GM23338 (cell line): ENCODE data around the gene RAC3. TPM values are rescaled to one million over a fixed set of nuclear protein-coding genes. Genes with fewer than 3 reads are reported as not detected.

ENCODE experiments used
- ATAC-seq: fragments of 200-7000 bp; cut with Tn5 transposase; 3 replicates; pipeline ENCODE4 v1.9.1; 2020
- DNase-seq: peaks from one replicate; pipeline ENCODE4 v3.0.0-alpha.2; 2015; ENCODE audit warnings: low spot score
- H2AFZ ChIP-seq: fragments of 200-600 bp; sonication (generic); 2 replicates; pipeline ENCODE4 v1.8.0; 2016; ENCODE audit warnings: antibody characterized with exemption, mild to moderate bottlenecking, moderate library complexity
- H3F3A ChIP-seq: fragments of 200-600 bp; sonication (generic); replicated peaks from 2 replicates; pipeline ENCODE4 v1.8.0; 2017; ENCODE audit warnings: antibody characterized with exemption, mixed run types, low read depth
- H3K27ac ChIP-seq: fragments of 200-600 bp; sonication (generic); 2 replicates; pipeline ENCODE4 v1.6.1; 2016; ENCODE audit warnings: low read depth
- H3K27me3 ChIP-seq: fragments of 200-600 bp; sonication (generic); 2 replicates; pipeline ENCODE4 v1.8.0; 2016; ENCODE audit warnings: mild to moderate bottlenecking, mixed run types, moderate library complexity; ENCODE audit not compliant: insufficient read depth
- H3K36me3 ChIP-seq: fragments of 200-600 bp; sonication (generic); 2 replicates; pipeline ENCODE4 v1.8.0; 2016; ENCODE audit warnings: mild to moderate bottlenecking; ENCODE audit not compliant: insufficient read depth
- H3K4me1 ChIP-seq: fragments of 200-600 bp; sonication (generic); 2 replicates; pipeline ENCODE4 v1.8.0; 2016; ENCODE audit warnings: mild to moderate bottlenecking, moderate library complexity; ENCODE audit not compliant: insufficient read depth
- H3K4me2 ChIP-seq: fragments of 200-600 bp; sonication (generic); 2 replicates; pipeline ENCODE4 v1.7.1; 2017; ENCODE audit warnings: mixed run types
- H3K4me3 ChIP-seq: fragments of 200-600 bp; sonication (generic); 2 replicates; pipeline ENCODE4 v1.6.1; 2016; ENCODE audit warnings: mixed run types
- H3K79me2 ChIP-seq: fragments of 200-600 bp; sonication (generic); replicated peaks from 2 replicates; pipeline ENCODE4 v1.8.0; 2017; ENCODE audit warnings: mild to moderate bottlenecking; ENCODE audit not compliant: insufficient read depth
- H3K9me2 ChIP-seq: fragments of 200-600 bp; sonication (generic); 2 replicates; pipeline ENCODE4 v1.8.0; 2017; ENCODE audit not compliant: insufficient read depth
- H4K20me1 ChIP-seq: fragments of 200-600 bp; sonication (generic); replicated peaks from 2 replicates; pipeline ENCODE4 v1.8.0; 2017; ENCODE audit warnings: mild to moderate bottlenecking; ENCODE audit not compliant: insufficient read depth
- H3K27ac Mint-ChIP-seq: 2 replicates; pipeline ENCODE4 v1.8.0; 2020; ENCODE audit warnings: inconsistent platforms, mild to moderate bottlenecking, moderate library complexity, mixed read lengths
- H3K27me3 Mint-ChIP-seq: 3 replicates; pipeline ENCODE4 v1.8.0; 2022; ENCODE audit warnings: low read depth, mild to moderate bottlenecking, moderate library complexity, mixed read lengths, inconsistent platforms; ENCODE audit not compliant: insufficient read depth, poor library complexity
- H3K36me3 Mint-ChIP-seq: 3 replicates; pipeline ENCODE4 v1.8.0; 2021; ENCODE audit warnings: low read depth, mild to moderate bottlenecking, inconsistent platforms, moderate library complexity, mixed read lengths
- H3K4me1 Mint-ChIP-seq: 3 replicates; pipeline ENCODE4 v1.8.0; 2020; ENCODE audit warnings: mild to moderate bottlenecking, inconsistent platforms, mixed read lengths
- H3K4me3 Mint-ChIP-seq: 3 replicates; pipeline ENCODE4 v1.8.0; 2021; ENCODE audit warnings: moderate library complexity, mild to moderate bottlenecking, inconsistent platforms, mixed read lengths
- H3K9me3 Mint-ChIP-seq: 3 replicates; pipeline ENCODE4 v1.8.0; 2020; ENCODE audit warnings: moderate library complexity, mild to moderate bottlenecking, inconsistent platforms, mixed read lengths
- CREB1 ChIP-seq: fragments of 250-450 bp; sonication (Bioruptor Pico); IDR thresholded peaks from 2 replicates; pipeline ENCODE4 v1.5.0; 2020; ENCODE audit warnings: low read depth, mild to moderate bottlenecking, moderate library complexity
- EZH2 ChIP-seq: fragments of 200-600 bp; sonication (generic); IDR thresholded peaks from one replicate; pipeline ENCODE4 v1.8.0; 2017; ENCODE audit warnings: antibody characterized with exemption, mild to moderate bottlenecking, low read depth; ENCODE audit not compliant: unreplicated experiment
- EZH2phosphoT487 ChIP-seq: fragments of 200-600 bp; sonication (generic); IDR thresholded peaks from one replicate; pipeline ENCODE4 v1.8.1; 2018; ENCODE audit warnings: antibody characterized with exemption; ENCODE audit not compliant: unreplicated experiment
- JUNB ChIP-seq: IDR thresholded peaks from one replicate; pipeline ENCODE4 v1.6.1; 2016; ENCODE audit warnings: antibody characterized with exemption; ENCODE audit not compliant: unreplicated experiment
- NANOG ChIP-seq: IDR thresholded peaks from 2 replicates; pipeline ENCODE4 v1.6.1; 2016; ENCODE audit warnings: antibody characterized with exemption, borderline replicate concordance
- POLR2AphosphoS5 ChIP-seq: IDR thresholded peaks from 2 replicates; pipeline ENCODE4 v1.6.1; 2016; ENCODE audit warnings: antibody characterized with exemption, low read depth
- STAT1 ChIP-seq: IDR thresholded peaks from one replicate; pipeline ENCODE4 v1.6.1; 2016; ENCODE audit warnings: antibody characterized with exemption; ENCODE audit not compliant: unreplicated experiment
- ZNF114 ChIP-seq: fragments of 250-450 bp; sonication (Bioruptor Pico); IDR thresholded peaks from 2 replicates; pipeline ENCODE4 v1.5.0; 2020; ENCODE audit warnings: mild to moderate bottlenecking, moderate library complexity
- ZNF331 ChIP-seq: fragments of 250-450 bp; sonication (Bioruptor Pico); IDR thresholded peaks from 2 replicates; pipeline ENCODE4 v1.5.0; 2020; ENCODE audit warnings: low read depth, mild to moderate bottlenecking, moderate library complexity
- polyA plus RNA-seq: library from polyadenylated mRNA; unstranded; fragments of >200 nt; fragmentation: Nextera tagmentation; extraction: Ambion mirVana; gene quantifications from 2 replicates; pipeline ENCODE4 v1.2.1, GENCODE V29; 2016
- total RNA-seq: library from RNA; depleted of rRNA; stranded (reverse); fragments of >200 nt; shearing (Covaris generic); gene quantifications from 2 replicates; pipeline ENCODE4 v1.2.3, GENCODE V29; 2014
- TF ChIP-seq, protein P1 (sequence below), 2 experiments: fragments of 200-600 bp in 1 of 2; sonication (generic) in 1 of 2; conservative IDR thresholded peaks; 2 replicates each; pipeline versions ENCODE4 v1.5.1 to v1.6.1; 2016 to 2017; ENCODE audit warnings: antibody characterized with exemption in 2 of 2, low read depth in 2 of 2, mild to moderate bottlenecking in 2 of 2, moderate library complexity in 1 of 2
- TF ChIP-seq, protein P2 (sequence below): fragments of 250-450 bp; sonication (Bioruptor Pico); IDR thresholded peaks from 2 replicates; pipeline ENCODE4 v1.5.0; 2020; ENCODE audit warnings: mild to moderate bottlenecking, moderate library complexity
- TF ChIP-seq, protein P3 (sequence below): IDR thresholded peaks from 2 replicates; pipeline ENCODE4 v1.6.1; 2016; ENCODE audit warnings: antibody characterized with exemption

The RAC3 gene
- total and polyA plus RNA-seq, 2 experiments from 2014 or later, result 31.5 to 293 TPM

DNA sequence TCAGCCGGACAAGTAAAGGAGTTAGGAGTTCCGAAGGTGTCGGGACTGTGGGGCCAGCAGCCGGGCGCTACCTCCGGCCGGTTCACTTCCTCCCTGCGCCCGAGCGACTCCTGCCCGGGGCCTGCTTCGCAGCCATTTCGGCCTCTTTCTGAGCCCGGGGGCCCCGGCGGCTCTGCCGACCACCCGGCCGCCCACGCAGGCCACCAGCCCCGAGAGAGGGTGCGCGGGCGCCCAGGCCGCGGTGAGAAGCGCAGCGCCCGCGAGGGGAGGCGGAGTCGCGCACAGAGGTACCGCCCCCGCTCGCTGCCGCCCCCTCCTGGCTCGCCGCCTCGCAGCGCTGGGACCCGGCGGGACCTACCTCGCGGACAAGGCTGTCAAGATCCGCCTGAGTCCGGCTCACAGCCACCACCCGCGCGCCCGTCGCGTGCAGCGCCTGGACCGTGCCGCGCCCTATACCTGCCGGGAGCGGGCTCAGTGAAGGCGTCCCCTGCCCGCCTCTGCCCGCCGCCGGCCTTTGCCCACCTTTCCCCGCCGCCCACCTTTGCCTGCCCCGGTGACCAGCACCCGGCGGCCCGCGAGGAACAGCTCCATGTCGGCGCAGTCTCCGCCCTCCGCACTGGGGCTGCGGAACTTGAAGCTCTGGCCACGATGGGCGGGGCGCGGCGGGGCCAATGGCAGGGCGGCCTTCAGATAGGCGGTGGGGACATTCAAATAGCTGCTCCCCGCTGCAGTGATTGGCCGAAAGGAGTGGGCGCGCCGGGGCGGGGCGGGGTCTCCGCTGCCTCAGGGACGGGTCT, 5.8 kb downstream of the RAC3 start, which contains the start of gene DCXR:
Gene DCXR, minus strand, starts transcription at position 606 of the 797 bp plus-strand sequence. Its CDS starts 15 bp downstream, at position 591.
- H3K27me3 ChIP-seq, result no peaks in the 10 kb centered on the region
- H3K4me3 Mint-ChIP-seq, result peak within 1 kb of the TSS; percentile 75
- peak within 1 kb of the TSS; percentile 81 for H3K4me3 ChIP-seq
- H3K4me2 ChIP-seq, result peak within 1 kb of the TSS; percentile 95
- H3K79me2 ChIP-seq, result peaks cover 7% of the 10 kb centered on the region; the same call in 1 of the 2 replicates
- TF ChIP-seq CREB1 (CRISPR knock-in tag), result no peak
- TF ChIP-seq, protein P1, sequence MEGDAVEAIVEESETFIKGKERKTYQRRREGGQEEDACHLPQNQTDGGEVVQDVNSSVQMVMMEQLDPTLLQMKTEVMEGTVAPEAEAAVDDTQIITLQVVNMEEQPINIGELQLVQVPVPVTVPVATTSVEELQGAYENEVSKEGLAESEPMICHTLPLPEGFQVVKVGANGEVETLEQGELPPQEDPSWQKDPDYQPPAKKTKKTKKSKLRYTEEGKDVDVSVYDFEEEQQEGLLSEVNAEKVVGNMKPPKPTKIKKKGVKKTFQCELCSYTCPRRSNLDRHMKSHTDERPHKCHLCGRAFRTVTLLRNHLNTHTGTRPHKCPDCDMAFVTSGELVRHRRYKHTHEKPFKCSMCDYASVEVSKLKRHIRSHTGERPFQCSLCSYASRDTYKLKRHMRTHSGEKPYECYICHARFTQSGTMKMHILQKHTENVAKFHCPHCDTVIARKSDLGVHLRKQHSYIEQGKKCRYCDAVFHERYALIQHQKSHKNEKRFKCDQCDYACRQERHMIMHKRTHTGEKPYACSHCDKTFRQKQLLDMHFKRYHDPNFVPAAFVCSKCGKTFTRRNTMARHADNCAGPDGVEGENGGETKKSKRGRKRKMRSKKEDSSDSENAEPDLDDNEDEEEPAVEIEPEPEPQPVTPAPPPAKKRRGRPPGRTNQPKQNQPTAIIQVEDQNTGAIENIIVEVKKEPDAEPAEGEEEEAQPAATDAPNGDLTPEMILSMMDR (conservative IDR thresholded peaks at IDR 0.05; ENCODE audit: low read depth in 2 of 2), result peak; percentile 58 to 80
- TF ChIP-seq, protein P2, sequence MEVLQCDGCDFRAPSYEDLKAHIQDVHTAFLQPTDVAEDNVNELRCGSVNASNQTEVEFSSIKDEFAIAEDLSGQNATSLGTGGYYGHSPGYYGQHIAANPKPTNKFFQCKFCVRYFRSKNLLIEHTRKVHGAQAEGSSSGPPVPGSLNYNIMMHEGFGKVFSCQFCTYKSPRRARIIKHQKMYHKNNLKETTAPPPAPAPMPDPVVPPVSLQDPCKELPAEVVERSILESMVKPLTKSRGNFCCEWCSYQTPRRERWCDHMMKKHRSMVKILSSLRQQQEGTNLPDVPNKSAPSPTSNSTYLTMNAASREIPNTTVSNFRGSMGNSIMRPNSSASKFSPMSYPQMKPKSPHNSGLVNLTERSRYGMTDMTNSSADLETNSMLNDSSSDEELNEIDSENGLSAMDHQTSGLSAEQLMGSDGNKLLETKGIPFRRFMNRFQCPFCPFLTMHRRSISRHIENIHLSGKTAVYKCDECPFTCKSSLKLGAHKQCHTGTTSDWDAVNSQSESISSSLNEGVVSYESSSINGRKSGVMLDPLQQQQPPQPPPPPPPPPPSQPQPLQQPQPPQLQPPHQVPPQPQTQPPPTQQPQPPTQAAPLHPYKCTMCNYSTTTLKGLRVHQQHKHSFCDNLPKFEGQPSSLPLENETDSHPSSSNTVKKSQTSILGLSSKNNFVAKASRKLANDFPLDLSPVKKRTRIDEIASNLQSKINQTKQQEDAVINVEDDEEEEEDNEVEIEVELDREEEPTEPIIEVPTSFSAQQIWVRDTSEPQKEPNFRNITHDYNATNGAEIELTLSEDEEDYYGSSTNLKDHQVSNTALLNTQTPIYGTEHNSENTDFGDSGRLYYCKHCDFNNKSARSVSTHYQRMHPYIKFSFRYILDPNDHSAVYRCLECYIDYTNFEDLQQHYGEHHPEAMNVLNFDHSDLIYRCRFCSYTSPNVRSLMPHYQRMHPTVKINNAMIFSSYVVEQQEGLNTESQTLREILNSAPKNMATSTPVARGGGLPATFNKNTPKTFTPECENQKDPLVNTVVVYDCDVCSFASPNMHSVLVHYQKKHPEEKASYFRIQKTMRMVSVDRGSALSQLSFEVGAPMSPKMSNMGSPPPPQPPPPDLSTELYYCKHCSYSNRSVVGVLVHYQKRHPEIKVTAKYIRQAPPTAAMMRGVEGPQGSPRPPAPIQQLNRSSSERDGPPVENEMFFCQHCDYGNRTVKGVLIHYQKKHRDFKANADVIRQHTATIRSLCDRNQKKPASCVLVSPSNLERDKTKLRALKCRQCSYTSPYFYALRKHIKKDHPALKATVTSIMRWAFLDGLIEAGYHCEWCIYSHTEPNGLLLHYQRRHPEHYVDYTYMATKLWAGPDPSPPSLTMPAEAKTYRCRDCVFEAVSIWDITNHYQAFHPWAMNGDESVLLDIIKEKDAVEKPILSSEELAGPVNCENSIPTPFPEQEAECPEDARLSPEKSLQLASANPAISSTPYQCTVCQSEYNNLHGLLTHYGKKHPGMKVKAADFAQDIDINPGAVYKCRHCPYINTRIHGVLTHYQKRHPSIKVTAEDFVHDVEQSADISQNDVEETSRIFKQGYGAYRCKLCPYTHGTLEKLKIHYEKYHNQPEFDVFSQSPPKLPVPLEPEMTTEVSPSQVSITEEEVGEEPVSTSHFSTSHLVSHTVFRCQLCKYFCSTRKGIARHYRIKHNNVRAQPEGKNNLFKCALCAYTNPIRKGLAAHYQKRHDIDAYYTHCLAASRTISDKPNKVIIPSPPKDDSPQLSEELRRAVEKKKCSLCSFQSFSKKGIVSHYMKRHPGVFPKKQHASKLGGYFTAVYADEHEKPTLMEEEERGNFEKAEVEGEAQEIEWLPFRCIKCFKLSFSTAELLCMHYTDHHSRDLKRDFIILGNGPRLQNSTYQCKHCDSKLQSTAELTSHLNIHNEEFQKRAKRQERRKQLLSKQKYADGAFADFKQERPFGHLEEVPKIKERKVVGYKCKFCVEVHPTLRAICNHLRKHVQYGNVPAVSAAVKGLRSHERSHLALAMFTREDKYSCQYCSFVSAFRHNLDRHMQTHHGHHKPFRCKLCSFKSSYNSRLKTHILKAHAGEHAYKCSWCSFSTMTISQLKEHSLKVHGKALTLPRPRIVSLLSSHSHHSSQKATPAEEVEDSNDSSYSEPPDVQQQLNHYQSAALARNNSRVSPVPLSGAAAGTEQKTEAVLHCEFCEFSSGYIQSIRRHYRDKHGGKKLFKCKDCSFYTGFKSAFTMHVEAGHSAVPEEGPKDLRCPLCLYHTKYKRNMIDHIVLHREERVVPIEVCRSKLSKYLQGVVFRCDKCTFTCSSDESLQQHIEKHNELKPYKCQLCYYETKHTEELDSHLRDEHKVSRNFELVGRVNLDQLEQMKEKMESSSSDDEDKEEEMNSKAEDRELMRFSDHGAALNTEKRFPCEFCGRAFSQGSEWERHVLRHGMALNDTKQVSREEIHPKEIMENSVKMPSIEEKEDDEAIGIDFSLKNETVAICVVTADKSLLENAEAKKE (CRISPR knock-in tag), result no peak
- TF ChIP-seq STAT1, result no peak
- TF ChIP-seq POLR2AphosphoS5, result peak; percentile 98
- no peak for TF ChIP-seq EZH2phosphoT487
- TF ChIP-seq ZNF114 (CRISPR knock-in tag), result no peak
- TF ChIP-seq, protein P3, sequence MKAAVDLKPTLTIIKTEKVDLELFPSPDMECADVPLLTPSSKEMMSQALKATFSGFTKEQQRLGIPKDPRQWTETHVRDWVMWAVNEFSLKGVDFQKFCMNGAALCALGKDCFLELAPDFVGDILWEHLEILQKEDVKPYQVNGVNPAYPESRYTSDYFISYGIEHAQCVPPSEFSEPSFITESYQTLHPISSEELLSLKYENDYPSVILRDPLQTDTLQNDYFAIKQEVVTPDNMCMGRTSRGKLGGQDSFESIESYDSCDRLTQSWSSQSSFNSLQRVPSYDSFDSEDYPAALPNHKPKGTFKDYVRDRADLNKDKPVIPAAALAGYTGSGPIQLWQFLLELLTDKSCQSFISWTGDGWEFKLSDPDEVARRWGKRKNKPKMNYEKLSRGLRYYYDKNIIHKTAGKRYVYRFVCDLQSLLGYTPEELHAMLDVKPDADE, result no peak
- no peak for TF ChIP-seq EZH2
- TF ChIP-seq ZNF331 (CRISPR knock-in tag), result no peak
- TF ChIP-seq NANOG, result no peak
- no peak for TF ChIP-seq JUNB
- peak within 1 kb of the TSS; percentile 78; the same call in 1 of the 2 replicates for H3K27ac ChIP-seq
- peaks cover 9% of the 10 kb centered on the region; the same call in 1 of the 2 replicates for H3K4me1 ChIP-seq
- peaks cover 11% of the 10 kb centered on the region for H3F3A ChIP-seq
- H3K27ac Mint-ChIP-seq, result peak within 1 kb of the TSS; percentile 93
- peaks cover 3% of the 10 kb centered on the region; the same call in 2 of the 3 replicates for H3K36me3 Mint-ChIP-seq
- peak within 1 kb of the TSS; percentile 34; the same call in 1 of the 2 replicates for H2AFZ ChIP-seq
- H3K9me3 Mint-ChIP-seq, result no peaks in the 10 kb centered on the region; the same call in 2 of the 3 replicates
- no peaks in the 10 kb centered on the region; the same call in 1 of the 2 replicates for H4K20me1 ChIP-seq
- H3K36me3 ChIP-seq, result no peaks in the 10 kb centered on the region
- peaks cover 14% of the 10 kb centered on the region for H3K27me3 Mint-ChIP-seq
- no peaks in the 10 kb centered on the region for H3K9me2 ChIP-seq
- ATAC-seq (peak; percentile 86), DNase-seq (peak; percentile 99)
- H3K4me1 Mint-ChIP-seq, result peaks cover 29% of the 10 kb centered on the region
